Body of pancreas (tissue), 4 donors: ENCODE results near the gene MRPS27.

Experiments used
- CTCF ChIP-seq, 7 experiments: fragments of 450-650 bp in 4 of 7; fragments of 200-600 bp in 3 of 7; sonication (generic) in 3 of 7; IDR thresholded peaks; one replicate each; pipeline ENCODE4 v1.5.1; 2016 to 2019; ENCODE audit warnings: antibody characterized with exemption in 7 of 7
- POLR2A ChIP-seq, 3 donors: fragments of 450-650 bp; IDR thresholded peaks; one replicate each; pipeline ENCODE4 v1.6.1; 2016; ENCODE audit warnings: antibody characterized with exemption in 3 of 3, mild to moderate bottlenecking in 2 of 3

- TF ChIP-seq CTCF (IDR thresholded peaks at IDR 0.05) (no peak), POLR2A (IDR thresholded peaks at IDR 0.05) (no peak)
Measured at GRCh38 chr5:72288924-72289323, 31.1 kb downstream of the MRPS27 start.
